HS-27A (cell line): ENCODE data around the gene OMA1.

ENCODE experiments used
- DNase-seq: peaks from one replicate; pipeline ENCODE4 v3.0.0-alpha.2; 2012; ENCODE audit warnings: low read depth, missing footprints

The OMA1 gene

DNA sequence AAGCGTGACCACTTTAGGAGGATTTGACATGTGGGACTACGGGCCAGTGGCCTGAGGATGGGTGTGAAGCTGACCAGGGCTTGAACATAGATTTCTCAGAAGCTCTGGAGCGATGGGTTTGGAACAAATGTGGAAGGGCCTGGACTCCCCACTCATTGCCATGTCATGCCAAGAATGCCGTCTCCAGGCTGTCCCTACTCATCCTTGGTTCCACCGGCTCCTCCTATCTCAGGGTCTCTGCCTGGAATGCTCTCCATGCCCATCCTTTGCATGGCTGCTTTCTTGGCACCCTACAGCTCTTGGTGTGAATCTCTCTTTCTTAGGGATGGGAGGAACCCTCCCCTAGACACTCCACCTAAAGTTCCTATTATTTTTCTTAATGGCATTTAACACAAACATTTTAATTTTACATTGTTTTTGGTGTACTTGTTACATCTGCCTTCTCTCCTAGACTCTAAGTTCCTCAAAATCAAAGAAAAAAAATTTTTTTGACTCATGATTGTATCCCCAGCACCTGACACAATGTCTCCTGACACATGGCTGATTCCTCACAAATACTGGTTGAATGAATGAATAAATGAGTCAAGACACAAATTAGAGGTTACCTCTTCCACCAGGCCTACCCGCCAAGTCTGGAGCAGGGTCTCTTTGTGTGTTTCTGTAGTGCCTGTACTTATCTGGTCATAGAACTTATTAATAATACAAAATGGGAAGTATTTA lies 114.5 kb downstream of the OMA1 start:
- no peak for DNase-seq
